ENCODE data around the gene UBE2D2.

- TF ChIP-seq CTCF (IDR thresholded peaks at IDR 0.05) (no peak), POLR2A (IDR thresholded peaks at IDR 0.05) (no peak)
These were observed 11.8 kb upstream of the UBE2D2 start for GRCh38 chr5:139549162-139549894.

All from heart left ventricle (tissue), 13 donors.